Stimulated activated CD4-positive, alpha-beta T cell treated with anti-CD3 and anti-CD28 coated beads, TNF-alpha, amount 100 ng/mL, for 24 hours (primary cell): ENCODE measurements around the gene TMEM141.
A peak's percentile ranks its signal among the peaks of the same experiment; 100 is the strongest.

Source experiments
- DNase-seq, 3 experiments: peaks; one replicate each; pipeline ENCODE4 v3.0.0-alpha.2; 2020; ENCODE audit warnings: low read depth in 3 of 3

The TMEM141 gene

GRCh38 chr9:136790640-136791515, at the start of gene TMEM141:
TMEM141 (plus strand) TSS chr9:136791344; CDS start chr9:136791371, 27 bp downstream.
- DNase-seq = peak; percentile 100

DNA sequence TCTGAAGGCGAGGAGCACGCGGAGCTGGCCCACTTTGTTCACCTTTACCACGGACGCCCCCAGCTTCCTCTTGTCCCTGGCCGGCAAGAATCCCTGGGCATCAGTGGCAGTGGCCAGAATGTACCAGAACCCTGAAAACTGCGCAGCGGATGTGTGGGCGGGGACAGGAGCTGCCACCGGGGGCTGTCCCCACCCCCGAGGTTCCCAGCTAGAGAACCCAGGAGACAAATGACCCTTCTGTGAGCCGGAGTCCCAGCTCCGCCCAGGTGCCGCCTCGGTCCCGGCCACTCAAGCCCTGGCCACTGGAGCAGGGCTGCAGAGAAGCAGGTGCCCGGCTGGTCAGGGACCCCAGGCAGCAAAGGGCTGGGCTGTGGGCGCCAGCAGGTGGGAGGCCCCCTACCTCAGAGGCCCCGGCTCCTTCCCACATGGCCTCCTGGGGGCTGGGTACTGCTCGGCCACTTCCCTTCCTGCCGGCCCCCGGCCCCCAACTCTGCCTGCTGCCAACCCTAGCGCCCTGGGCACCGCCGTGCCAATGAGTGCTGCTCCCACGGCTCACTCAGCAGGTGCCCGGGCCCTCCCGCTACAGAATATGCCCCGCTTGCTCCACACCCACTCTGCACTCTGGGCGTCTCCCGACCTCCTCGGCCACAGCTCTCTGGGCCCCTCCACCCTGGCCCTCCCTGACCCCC, 49.1 kb upstream of the TMEM141 start:
- DNase-seq = peak in 1 of 3 experiments; percentile 62

DNA sequence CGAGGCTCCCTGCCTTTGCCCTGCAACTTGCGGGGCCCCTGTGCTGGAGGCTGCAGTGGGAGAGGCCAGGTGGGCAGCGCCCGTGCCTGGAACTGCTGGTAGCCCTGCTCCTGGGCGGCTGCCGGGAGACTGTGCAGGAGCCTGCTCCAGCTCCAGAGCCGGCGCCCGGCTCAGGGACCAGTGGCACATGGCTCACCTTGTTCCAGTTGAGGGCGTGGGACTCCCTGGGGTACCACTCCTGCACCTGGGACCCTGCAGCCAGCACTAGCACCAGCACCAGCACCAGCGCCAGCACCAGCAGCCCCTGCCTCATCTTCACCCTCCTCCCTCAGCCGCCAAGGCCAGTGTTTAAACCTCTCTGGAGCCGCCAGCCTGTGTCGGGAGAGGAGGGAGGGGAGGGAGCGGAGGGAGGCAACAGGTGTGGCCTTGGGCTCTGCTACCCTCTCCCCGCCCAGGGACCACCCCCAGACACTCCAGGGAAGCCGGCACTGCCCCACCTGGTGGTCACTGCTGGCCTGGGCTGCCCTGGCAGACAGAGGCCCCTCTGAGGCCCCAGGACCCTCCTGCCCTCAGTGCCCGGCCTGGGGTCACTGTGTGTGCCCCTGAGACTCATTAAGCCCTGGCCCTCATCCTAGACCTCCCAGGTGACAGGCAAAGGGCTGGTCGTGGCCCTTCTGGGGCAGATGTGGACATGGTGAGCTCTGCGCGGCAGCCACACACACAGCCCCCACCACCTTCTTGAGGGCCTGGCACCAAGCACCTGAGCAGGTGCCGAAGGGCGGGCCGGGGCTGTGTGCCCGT, 48.4 kb upstream of the TMEM141 start, which contains the start of gene LCN10:
Gene LCN10, minus strand, starts transcription at position 350 of the 801 bp plus-strand sequence. Its CDS starts 37 bp downstream, at position 313.
- DNase-seq = no peak

GRCh38 chr9:136743639-136744211, 47.4 kb upstream of the TMEM141 start:
- no peak for DNase-seq

- no peak for DNase-seq
These were observed 46.4 kb upstream of the TMEM141 start for GRCh38 chr9:136744773-136745172.

DNA sequence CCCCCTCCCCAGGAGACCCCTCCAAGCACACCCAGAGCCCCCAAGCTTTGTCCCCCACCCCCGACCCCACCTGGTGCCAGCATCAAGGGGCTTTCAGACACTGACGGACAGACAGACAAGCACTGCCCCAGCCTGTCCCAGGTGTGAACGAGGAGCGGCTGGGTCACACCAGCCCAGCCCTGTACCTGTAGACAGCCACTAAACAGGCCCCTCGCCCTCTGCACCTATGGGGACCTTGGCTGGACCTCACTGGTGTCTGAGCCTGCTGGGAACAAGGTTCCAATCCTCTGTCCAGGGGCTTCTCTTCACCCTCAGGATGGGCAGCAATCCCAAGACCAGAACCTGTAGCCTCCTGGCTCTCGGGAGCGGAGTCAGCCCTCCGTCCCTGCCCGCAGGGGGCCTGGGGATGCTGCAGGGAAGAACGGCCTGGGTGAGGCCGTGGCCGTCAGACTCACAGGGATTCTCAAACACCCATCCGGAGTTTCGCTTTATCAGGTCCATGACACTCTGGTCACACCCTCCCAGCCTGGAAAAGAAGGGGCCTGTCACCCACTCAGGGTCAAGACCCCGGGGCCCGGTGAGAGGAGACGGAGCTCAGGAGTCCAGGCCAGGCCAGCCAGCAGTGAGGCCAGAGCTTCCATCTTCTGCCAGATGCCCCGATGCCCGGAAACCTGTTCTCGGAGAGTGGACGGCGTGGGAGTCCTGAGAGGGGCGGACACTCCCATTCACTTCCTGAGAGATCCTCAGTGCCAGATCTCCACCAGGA, 45.6 kb upstream of the TMEM141 start:
- no peak for DNase-seq

DNA sequence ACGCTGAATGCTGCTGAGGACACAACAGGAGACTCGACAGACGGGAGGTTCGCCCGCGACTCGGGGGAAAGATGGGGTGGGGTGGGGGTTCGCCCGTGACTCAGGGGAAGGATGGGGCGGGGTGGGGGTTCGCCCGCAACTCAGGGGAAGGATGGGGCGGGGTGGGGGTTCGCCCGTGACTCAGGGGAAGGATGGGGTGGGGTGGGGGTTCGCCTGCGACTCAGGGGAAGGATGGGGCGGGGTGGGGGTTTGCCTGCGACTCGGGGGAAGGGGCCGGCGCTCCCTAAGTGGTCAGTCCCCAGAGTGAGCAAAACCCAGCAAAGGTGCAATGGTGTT, 45.0 kb upstream of the TMEM141 start:
- DNase-seq = no peak

DNA sequence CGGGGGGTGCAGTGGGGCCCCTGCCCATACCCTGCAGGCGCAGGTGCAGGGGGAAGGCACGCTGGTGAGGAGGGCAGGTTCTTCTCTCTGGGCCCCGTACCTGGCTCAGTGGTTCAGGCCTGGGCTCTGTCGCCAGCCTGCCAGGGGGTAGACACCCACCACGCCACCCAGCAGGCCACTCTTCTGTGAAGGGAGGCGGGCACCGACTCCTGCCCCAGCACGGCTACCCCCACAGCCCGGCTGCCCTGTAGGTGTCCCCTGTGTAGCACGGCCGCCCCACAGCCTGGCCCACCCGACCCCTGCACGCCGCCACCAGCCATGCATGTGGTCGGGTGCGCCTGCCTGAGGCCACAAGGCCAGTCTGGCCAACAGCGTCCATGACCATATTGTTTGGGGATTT, 44.5 kb upstream of the TMEM141 start:
- DNase-seq = no peak

DNA sequence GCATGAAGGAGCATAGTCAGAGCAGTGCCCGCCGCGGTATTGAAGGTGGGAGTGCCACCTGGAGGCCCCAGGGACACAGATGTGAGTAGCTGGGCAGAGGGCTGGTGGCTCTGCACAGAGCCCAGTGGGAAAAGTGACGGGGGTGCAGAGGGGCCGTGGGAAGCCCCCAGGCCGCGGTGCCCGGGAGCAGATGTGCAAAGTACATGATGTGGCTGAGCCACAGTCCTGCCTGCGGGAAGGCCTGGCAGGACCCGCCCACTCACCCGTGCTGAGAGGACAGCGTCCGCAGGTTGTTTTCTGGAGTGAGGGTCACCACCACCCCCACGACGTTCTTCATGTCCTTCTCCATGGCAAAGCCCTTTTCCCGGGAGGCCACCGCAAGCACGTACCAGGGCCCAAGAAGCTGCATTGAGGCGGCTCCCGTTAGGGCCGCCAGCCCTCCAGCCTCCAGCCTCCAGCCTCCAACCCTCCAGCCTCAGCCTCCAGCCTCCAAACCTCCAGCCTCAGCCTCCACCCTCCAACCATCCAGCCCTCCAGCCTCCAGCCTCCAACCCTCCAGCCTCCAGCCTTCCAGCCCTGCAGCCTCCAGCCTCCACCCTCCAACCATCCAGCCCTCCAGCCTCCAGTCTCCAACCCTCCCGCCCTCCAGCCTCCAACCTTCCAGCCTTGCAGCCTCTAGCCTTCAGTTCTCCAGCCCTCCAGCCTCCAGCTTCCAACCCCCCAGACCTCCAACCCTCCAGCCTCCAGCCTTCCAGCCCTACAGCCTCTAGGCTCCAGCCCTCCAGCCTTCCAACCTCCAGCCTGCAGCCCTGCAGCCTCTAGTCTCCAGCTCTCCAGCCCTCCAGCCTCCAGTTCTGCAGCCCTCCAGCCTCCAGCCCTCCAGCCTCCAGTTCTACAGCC, 43.7 kb upstream of the TMEM141 start:
- no peak for DNase-seq

GRCh38 chr9:136748201-136748600, 42.9 kb upstream of the TMEM141 start, which contains the start of gene LCN6:
LCN6 (minus strand) TSS chr9:136748525; CDS start chr9:136748483, 42 bp downstream.
- no peak for DNase-seq

GRCh38 chr9:136748666-136749611, 42.2 kb upstream of the TMEM141 start:
- no peak for DNase-seq

DNA sequence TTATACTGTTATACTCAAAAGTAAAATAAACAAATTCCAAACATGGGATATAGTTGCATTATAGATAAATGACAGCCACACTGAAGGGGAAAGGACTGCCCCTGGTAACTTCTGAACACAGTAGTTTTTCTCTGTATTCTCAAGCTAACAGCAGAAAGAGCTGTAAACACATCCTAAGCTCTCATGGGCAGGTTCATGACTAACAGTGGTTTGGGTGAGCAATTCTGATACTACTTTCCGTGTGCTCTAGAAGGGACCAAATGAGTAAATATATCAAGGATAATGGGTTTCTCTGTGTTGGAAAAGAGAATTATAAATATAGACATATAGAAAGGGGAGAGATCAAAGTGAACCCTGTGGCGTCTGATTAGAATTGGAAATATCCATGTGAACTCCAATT, 40.6 kb upstream of the TMEM141 start:
- DNase-seq = no peak

DNA sequence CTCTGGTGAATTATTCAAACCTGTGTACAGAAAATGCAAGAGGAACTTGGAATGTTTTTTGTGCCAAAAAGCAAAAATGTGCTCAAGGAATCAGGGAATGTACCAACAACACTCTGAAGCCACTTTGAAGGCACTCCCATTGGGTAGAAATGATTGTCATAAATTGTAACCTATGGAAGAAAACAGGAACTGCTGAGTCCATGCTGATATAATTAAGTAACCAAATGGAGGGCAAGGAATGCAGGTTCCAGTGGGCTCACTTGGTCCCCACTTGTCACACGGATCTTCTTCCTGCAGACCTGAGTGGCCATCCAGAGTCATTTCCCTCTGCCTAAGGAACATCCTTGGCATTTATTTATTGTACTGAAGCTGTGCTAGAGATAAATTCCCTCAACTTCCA, 39.9 kb upstream of the TMEM141 start:
- no peak for DNase-seq

DNA sequence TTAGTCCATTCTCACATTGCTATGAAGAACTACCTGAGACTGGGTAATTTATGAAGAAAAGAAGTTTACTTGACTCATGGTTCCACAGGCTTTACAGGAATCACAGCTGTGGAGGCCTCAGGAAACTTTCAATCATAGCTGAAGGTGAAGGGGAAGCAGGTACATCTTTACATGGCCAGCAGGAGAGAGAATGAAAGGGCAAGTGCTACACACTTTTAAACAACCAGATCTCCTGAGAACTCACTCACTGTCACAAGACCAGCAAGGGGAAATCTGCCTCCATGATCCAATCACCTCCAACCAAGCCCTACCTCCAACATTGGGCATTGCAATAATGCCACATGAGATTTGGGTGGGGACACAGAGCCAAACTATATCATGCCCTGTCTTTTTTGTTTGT, 39.3 kb upstream of the TMEM141 start:
- DNase-seq = no peak

- no peak for DNase-seq
These were observed 37.6 kb upstream of the TMEM141 start for GRCh38 chr9:136753371-136754058.

GRCh38 chr9:136754059-136754572, 37.0 kb upstream of the TMEM141 start:
- DNase-seq = no peak

DNA sequence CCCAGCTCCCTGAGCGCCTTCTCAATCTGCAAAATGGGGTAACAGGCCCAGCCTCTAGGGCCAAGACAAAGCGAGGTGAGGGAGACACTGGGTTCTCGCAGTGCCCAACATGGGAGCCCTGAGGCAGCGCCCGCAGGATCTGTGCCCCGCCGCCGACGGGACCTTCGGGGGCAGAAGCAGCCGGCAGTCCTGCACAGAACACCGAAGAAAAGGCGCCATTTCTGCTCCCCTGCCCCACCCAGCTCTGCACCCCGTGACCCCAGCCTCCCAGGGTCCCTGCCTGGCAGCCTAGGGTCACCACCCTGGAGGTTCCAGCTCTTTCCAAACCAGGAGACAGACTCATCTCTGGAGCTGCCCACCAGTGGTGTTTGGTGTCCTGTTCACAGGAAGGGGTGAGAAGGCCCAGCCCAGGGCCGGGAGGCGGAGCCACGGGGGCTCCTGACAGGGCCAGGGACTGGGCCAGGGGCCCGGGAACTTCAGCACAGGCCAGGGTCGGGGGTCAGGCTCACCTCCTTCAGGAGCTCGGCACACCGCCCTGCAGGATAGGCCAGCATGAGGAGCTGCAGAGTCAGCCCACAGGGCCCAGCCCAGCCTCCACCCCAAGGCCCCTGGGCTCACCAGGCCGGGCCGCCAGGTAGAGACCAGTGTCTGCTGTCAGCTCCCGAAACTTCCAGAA, 36.4 kb upstream of the TMEM141 start:
- DNase-seq = no peak
